ENCODE results near the gene GARRE1. TPM values are rescaled to one million over a fixed set of nuclear protein-coding genes. Genes with fewer than 3 reads are reported as not detected.
A peak's percentile ranks its signal among the peaks of the same experiment; 100 is the strongest.
"Not testable (repeated sequence)": the region's sequence is repeated elsewhere in the genome, so short reads cannot be mapped to it uniquely, and the experiment has no call there.

Gene GARRE1
- total RNA-seq, 1 experiment from 2014 or later: 14.3 TPM

DNA sequence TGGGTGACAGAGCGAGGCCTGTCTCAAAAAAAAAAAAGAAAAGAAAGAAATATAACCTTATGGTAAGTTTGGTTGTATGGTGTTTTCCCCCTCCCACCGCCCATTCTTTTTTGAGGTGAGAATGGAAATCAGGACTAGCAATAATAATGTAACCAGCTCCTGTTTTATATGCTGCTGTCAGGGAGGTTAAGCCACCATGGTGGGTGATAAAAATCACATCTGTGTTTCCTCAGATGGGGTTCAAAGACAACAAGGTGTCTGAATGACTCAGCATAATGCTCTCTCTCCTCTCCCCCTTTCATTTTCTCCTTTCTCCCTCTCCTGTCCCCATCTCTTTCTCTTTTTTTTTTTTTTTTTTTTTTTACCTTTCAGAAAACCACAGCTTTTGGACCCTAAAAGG, 28.3 kb upstream of the GARRE1 start:
- DNase-seq (ENCODE audit: low read depth, low spot score): no peak
- in situ Hi-C loops (cut with HindIII; ENCODE audit: low pct_unique_long_range_greater_than_20kb, low sequenced_read_pairs): no loop called here

GRCh38 chr19:34228347-34228746, 26.0 kb upstream of the GARRE1 start:
- in situ Hi-C loops (cut with HindIII; ENCODE audit: low pct_unique_long_range_greater_than_20kb, low sequenced_read_pairs): no loop called here
- no peak for DNase-seq (ENCODE audit: low read depth, low spot score)

DNA sequence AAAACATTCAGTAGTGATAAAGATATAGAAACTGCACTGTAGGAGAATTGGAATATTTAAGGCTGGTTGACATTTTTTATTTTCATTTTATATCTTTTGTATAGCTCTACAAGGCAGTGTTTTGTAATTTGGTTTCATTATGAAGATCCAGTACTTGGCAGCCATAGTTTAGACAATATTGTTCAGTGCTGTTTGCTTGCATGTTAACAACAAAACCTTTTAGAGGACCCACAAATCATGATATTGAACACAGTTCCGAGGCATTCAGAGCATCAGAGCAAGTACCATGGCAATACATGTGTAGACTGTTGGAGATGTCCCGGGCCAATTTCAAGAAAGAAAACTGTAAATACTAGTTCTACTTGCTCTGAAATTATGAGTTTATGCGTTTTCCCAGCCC, 25.6 kb upstream of the GARRE1 start:
- in situ Hi-C loops (cut with HindIII; ENCODE audit: low pct_unique_long_range_greater_than_20kb, low sequenced_read_pairs): no loop called here

DNA sequence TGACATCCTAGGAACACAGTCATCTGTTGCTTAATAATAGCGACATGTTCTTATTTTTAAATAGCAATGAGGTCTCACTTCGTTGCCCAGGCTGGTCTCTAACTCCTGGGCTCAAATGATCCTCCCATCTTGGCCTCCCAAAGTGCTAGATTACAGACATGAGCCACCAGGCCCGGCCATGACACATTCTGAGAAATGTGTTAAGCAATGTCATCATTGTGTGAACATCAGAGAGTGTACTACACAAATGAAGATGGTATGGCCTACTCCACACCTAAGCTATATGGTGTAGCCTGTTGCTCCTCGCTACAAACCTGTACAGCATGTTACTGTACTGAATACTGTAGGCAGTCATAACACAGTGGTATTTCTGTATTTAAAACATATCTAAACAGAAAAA, 24.6 kb upstream of the GARRE1 start:
- in situ Hi-C loops (cut with HindIII; ENCODE audit: low pct_unique_long_range_greater_than_20kb, low sequenced_read_pairs): no loop called here
- DNase-seq (ENCODE audit: low read depth, low spot score): no peak

More for the DNA sequence above, 25.6 kb upstream of the GARRE1 start:
- DNase-seq (ENCODE audit: low read depth, low spot score): no peak

- DNase-seq (ENCODE audit: low read depth, low spot score): no peak
- in situ Hi-C loops (cut with HindIII; ENCODE audit: low pct_unique_long_range_greater_than_20kb, low sequenced_read_pairs): no loop called here
These were observed 23.5 kb upstream of the GARRE1 start for GRCh38 chr19:34230820-34231219.

DNA sequence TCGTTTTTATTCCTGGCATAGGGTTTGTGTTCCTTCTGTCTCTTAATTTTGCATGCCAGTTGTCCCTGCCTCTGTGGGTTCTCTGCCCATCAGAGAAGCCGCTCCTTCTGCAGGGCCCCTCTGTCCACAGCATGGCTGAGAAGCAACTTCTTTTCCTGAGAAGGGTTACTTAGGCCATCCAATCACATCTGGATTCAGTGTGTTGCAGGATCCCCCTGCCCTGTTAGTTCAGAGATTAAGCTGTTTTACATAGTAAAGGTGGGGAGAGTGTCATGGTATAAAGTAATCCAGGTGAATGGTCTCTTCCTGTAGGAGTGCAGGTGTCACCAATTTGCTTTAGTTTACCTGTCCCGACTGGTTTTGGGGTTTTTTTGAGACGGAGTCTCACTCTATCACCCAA, 22.9 kb upstream of the GARRE1 start:
- in situ Hi-C loops (cut with HindIII; ENCODE audit: low pct_unique_long_range_greater_than_20kb, low sequenced_read_pairs): no loop called here
- DNase-seq (ENCODE audit: low read depth, low spot score): no peak

DNA sequence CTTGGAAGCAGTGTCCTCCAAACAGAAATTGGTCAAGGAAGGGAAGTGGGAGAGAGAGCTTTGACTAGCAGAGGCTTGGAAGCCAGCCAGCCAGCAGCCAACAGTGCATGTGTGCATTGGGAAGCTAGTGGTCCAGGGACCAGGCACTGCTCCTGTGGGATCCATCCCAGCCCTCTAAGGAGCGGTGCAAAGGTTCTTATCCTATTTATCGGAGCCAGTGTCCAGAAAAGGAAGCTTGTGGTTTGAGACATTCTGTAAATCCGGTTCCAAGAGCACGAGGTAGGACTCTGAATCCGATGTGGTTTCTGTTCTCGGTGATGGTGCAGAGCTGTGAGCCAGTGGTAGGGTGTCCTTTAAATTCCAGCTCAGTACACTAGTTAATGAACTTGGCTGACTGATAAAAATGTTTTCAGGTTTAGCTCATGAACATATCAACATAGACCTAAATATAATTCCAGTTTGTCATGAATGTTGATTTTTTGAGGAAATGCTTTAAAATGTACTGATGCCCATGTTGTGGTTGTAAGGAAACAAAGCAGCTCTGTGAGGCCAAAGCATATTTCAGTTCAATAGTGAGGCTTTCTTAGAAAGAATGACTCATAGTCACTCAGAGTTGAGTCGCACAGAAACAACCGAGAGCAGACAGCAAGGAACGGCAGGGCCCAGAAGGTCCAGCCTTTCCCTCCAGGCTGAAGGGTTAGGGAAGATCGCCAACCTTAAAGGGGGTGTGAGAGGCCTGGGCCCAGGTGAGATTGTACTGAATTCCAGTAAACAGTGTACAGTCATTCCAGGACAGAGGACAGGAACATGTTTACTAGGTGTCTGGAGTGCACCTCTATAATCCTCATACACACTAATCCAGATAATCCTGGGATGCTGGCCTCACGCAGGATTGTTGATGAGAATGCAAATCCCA, 21.5 kb upstream of the GARRE1 start:
- DNase-seq (ENCODE audit: low read depth, low spot score): peak; percentile 97
- in situ Hi-C loops (cut with HindIII; ENCODE audit: low pct_unique_long_range_greater_than_20kb, low sequenced_read_pairs): no loop called here

- in situ Hi-C loops (cut with HindIII; ENCODE audit: low pct_unique_long_range_greater_than_20kb, low sequenced_read_pairs): no loop called here
- DNase-seq (ENCODE audit: low read depth, low spot score): peak; percentile 57
These were observed 18.9 kb upstream of the GARRE1 start for GRCh38 chr19:34235425-34235940.

DNA sequence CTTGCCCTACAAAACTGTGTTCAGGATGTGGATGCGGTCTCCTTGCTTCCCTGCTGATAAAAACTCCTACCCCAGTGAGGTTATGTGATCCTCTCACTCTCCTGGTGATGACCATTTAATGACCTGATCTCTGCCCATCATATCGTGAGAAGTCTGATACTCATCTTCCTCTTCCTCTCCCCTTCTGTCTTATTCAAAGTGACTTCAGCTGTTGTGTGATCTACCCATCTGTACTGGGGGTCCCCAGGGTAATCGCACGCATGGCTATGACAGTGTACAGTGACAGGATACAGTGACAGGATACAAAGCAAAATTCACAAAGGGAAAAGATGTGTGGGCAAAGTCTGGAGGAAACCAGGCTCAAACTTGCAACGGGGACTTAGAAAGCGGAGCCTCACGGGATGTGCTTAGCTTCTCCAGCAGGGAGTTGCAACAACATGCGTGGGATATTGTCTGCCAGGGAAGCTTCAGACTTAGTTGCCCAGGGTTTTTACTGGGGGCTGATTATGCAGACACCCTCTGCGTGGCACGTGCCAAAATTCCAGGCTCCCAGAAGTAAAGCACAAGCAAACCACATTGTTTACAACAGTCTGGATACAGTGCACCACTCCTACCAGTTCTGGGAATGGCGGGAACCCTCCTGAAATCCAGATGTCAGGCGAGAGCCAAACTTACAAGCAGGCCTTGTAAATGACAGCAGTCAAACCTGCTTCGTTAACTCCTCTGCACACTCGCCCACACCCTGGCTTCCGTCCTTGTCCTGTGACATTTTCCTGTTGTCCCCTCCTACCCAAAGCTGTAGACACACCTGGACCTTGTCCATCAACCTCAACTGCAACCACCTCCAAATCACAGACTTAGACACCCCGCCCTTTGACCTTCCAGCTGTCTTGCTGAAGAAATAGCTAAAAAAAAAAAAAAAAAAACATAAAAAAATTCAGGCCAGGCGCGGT, 18.0 kb upstream of the GARRE1 start:
- DNase-seq (ENCODE audit: low read depth, low spot score): no peak

DNA sequence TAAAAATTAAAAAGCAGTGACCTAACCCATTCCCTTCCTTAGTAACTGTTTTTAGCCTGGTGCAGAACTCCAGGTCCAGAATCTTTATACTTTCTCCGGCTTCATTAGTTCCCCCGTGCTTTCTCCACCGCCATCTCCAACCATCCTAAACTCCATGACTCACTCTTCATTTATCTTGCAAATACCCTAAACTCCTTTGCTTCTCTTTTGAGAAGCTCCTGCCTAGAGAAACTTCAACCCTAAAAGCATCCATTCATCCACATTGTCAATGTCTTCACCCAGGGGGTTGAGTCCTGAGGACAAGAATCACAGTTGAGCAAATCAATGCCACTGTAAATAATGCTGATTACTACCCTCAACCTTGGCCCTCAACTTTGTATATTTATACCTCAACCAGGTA, 17.1 kb upstream of the GARRE1 start:
- in situ Hi-C loops (cut with HindIII; ENCODE audit: low pct_unique_long_range_greater_than_20kb, low sequenced_read_pairs): no loop called here
- no peak for DNase-seq (ENCODE audit: low read depth, low spot score)

More for the DNA sequence above, 18.0 kb upstream of the GARRE1 start:
- in situ Hi-C loops (cut with HindIII; ENCODE audit: low pct_unique_long_range_greater_than_20kb, low sequenced_read_pairs): no loop called here

- in situ Hi-C loops (cut with HindIII; ENCODE audit: low pct_unique_long_range_greater_than_20kb, low sequenced_read_pairs): no loop called here
- DNase-seq (ENCODE audit: low read depth, low spot score): no peak
These were observed 16.4 kb upstream of the GARRE1 start for GRCh38 chr19:34237939-34238338.

DNA sequence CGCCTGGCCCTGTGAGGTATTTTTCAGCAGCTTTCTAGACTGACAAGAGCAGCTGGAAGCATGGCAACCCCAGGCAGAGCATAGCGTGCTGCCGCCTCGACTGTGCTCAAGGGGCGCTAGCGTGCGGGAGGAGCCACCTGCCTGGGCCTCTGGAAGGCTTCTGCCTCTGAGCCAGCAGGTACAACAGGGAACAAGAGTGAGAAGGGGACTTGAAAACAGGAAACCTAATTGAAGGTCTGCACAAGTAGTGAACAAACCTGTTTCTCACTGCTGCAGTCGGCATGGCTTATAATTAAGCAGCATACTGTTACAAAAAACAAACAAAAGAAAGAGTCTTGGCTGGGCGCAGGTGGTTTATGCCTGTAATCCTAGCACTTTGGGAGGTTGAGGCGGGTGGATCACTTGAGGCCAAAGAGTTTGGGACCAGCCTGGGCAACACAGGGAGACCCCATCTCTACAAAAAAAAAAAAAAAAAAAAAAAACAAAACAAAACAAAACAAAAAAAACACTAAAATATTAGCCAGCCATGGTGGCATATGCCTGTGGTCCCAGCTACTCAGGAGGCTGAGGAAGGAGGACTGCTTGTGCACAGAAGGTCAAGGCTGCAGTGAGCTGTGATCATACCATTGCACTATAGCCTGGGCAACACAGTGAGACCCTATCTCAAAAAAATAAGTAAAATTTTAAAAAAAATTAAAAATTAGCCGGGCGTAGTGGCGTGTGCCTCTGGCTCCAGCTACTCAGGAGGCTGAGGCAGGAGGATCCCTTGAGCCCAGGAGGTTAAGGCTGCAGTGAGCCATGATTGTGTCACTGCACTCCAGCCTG, 12.6 kb upstream of the GARRE1 start:
- in situ Hi-C loops (cut with HindIII; ENCODE audit: low pct_unique_long_range_greater_than_20kb, low sequenced_read_pairs): no loop called here
- DNase-seq (ENCODE audit: low read depth, low spot score): peak; percentile 62

DNA sequence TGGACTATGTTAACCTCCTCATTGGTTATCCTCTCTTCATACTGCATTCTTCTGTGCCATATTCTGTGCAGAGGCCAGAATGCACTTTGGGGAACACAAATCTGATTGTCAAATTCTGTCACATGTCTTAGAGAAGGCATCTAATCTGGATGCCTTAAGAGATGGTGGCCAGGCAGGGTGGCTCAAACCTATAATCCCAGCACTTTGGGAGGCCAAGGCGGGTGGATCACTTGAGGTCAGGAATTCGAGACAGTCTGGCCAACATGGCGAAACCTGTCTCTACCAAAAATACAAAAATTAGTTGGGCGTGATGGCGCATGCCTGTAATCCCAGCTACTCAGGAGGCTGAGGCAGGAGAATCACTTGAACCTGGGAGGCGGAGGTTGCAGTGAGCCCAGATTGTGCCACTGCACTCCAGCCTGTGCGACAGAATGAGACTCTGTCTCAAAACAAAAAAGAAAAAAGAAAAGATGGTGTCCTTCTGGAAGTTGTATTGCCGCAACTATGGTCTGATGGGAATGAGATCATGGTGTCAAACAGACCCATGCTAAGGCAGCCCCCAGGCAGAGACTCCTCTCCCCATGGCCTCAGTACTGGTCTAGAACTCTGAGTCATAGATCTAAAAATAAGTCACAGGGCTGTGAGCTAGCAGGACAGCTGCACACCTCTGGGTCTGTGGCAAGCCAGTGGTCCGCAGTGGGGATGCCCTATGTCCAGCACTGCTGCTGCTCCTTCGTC, 11.0 kb upstream of the GARRE1 start:
- in situ Hi-C loops (cut with HindIII; ENCODE audit: low pct_unique_long_range_greater_than_20kb, low sequenced_read_pairs): not testable (repeated sequence)
- peak; percentile 41 for DNase-seq (ENCODE audit: low read depth, low spot score)

DNA sequence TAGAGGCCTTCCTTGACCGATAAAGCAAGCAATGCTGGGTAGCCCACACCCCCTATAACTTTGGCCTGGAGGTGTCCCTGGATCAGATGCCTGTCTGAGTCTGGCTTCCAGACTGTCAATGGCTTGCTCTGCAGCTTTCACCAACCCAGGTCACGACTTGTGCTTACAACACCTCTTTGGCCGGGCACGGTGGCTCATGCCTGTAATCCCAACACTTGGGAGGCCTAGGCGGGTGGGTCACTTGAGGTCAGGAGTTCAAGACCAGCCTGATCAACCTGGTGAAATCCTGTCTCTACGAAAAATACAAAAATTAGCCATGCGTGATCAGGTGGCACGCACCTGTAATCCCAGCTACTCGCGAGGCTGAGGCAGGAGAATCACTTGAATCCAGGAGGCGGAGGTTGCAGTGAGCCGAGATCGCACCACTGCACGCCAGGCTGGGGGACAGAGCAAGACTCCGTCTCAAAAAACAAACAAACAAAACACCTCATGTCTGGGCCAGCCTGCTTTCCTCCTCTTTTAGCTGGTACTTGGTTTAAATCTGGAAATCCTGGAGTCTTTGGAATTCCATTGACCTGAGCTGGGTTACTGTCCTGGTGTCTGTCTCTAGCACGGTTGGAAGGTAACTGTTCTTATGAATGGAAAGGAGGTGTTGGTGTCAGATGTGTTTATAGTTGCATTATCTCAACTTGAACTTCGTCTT, 10.3 kb upstream of the GARRE1 start:
- in situ Hi-C loops (cut with HindIII; ENCODE audit: low pct_unique_long_range_greater_than_20kb, low sequenced_read_pairs): no loop called here
- no peak for DNase-seq (ENCODE audit: low read depth, low spot score)

DNA sequence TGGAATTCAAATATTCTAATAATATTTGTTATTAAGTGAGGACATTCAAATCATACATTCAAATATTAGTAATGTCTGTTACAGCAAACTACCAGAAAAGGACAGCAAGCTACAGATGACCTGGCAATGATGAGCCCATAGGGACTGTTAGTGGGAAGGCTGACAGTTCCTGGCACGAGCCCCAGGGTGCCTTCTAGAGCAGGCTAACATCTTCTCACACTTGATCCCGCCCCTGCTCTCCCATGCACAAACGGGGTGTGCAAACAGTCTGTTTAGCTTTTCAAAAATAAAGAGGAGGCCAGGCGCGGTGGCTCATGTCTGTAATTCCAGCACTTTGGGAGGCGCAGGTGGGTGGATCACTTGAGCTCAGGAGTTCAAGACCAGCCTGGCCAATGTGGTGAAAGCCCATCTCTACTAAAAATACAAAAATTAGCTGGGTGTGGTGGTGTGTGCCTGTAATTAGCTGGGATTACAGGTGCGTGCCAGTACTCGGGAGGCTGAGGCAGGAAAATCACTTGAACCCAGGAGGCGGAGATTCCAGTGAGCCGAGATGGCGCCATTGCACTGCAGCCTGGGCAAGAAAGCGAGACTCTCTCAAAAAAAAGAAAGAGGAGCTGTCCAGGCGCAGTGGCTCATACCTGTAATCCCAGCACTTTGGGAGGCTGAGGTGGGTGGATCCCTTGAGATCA, 9.6 kb upstream of the GARRE1 start:
- DNase-seq (ENCODE audit: low read depth, low spot score): no peak
- in situ Hi-C loops (cut with HindIII; ENCODE audit: low pct_unique_long_range_greater_than_20kb, low sequenced_read_pairs): no loop called here

GRCh38 chr19:34246340-34246739, 8.0 kb upstream of the GARRE1 start:
- no peak for DNase-seq (ENCODE audit: low read depth, low spot score)
- in situ Hi-C loops (cut with HindIII; ENCODE audit: low pct_unique_long_range_greater_than_20kb, low sequenced_read_pairs): no loop called here

All from SK-MEL-5 (cell line).